Measurements from ENCODE around the gene SMYD3.

DNA sequence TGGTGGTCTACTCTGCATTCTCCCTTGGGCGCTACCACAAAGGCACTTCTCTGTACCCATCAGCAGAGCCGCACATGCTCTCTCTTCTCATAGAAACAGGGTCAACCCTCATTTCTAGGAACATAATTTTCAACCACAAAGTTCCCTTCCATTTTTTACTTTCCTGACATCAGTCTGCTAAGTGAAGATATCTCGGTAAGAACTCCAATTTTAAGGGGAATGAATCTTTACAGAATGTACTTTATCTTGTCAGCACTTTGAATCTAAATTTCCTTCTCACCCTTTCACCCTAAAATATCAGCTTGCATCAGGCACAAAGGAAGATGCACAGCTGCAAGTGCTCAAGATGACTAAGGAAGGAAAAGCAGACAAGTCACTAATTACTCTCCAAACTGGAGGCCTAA is 545.9 kb downstream of the SMYD3 start:
- TF ChIP-seq ZNF274 (IDR thresholded peaks at IDR 0.05; ENCODE audit: low read depth, low read length) (no peak), SUZ12 (IDR thresholded peaks at IDR 0.05; ENCODE audit: extremely low read depth, insufficient read depth, insufficient read length) (no peak), YY1 (IDR thresholded peaks at IDR 0.05; ENCODE audit: insufficient read depth, insufficient read length) (no peak)
